ENCODE data around the gene MAP2K1.

DNA sequence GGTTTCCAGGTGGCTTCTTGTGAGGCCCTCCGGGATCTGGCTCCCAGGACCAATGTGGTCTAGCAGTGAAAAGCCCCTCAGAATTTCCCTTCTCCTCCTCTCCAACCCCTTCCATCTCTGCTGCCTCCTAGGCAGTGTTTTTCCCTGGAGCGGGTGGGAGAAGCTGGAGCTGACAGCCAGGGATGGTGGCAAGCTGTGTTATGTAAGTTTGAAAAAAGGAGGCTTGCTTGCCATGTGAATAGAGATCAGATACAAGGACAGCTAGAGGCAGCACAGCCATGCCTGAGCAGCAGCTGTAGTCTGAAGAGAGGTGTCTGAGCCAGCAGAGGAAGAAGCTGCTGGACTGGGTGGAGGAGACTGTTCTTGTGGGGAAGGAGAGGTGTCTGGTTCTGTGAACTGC, 90.3 kb downstream of the MAP2K1 start:
- TF ChIP-seq EZH2 (IDR thresholded peaks at IDR 0.05; ENCODE audit: borderline replicate concordance) (no peak), EZH2phosphoT487 (IDR thresholded peaks at IDR 0.05; ENCODE audit: low read depth, severe bottlenecking, unreplicated experiment) (no peak)
- TF ChIP-seq, protein P1, sequence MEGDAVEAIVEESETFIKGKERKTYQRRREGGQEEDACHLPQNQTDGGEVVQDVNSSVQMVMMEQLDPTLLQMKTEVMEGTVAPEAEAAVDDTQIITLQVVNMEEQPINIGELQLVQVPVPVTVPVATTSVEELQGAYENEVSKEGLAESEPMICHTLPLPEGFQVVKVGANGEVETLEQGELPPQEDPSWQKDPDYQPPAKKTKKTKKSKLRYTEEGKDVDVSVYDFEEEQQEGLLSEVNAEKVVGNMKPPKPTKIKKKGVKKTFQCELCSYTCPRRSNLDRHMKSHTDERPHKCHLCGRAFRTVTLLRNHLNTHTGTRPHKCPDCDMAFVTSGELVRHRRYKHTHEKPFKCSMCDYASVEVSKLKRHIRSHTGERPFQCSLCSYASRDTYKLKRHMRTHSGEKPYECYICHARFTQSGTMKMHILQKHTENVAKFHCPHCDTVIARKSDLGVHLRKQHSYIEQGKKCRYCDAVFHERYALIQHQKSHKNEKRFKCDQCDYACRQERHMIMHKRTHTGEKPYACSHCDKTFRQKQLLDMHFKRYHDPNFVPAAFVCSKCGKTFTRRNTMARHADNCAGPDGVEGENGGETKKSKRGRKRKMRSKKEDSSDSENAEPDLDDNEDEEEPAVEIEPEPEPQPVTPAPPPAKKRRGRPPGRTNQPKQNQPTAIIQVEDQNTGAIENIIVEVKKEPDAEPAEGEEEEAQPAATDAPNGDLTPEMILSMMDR (IDR thresholded peaks at IDR 0.05; ENCODE audit: poor library complexity), result no peak

Measured in hepatocyte (in vitro differentiated cells).